CD14-positive monocyte (primary cell): ENCODE data around the gene RPL36AL. TPM values are rescaled to one million over a fixed set of nuclear protein-coding genes. Genes with fewer than 3 reads are reported as not detected.

Experiments used
- DNase-seq, 3 donors: peaks; one replicate each; pipeline ENCODE4 v3.0.0-alpha.2; 2011 to 2022
- H2AFZ ChIP-seq: 2 replicates; pipeline ENCODE4 v1.6.0; 2012; ENCODE audit warnings: mild to moderate bottlenecking, low read depth, low read length, inconsistent platforms; ENCODE audit not compliant: insufficient read depth, poor library complexity, severe bottlenecking
- H3K27ac ChIP-seq, 2 donors: 1 replicate in 1 of 2; 2 replicates in 1 of 2; pipeline ENCODE4 v1.5.1; 2012 to 2013; ENCODE audit warnings: low read length in 2 of 2, control low read depth in 1 of 2, inconsistent platforms in 1 of 2, low read depth in 1 of 2, mild to moderate bottlenecking in 1 of 2
- H3K27me3 ChIP-seq, 2 donors: one replicate each; pipeline versions ENCODE4 v1.6.0 to v1.6.1; 2011 to 2013; ENCODE audit warnings: low read length in 2 of 2; ENCODE audit not compliant: control insufficient read depth in 2 of 2, insufficient read depth in 2 of 2
- H3K36me3 ChIP-seq, 2 donors: replicated peaks in 1 of 2; 1 replicate in 1 of 2; 2 replicates in 1 of 2; pipeline versions ENCODE4 v1.5.1 to v1.6.1; 2012 to 2013; ENCODE audit warnings: low read length in 2 of 2, control low read depth in 1 of 2, inconsistent platforms in 1 of 2, mild to moderate bottlenecking in 1 of 2; ENCODE audit not compliant: insufficient read depth in 2 of 2, control insufficient read depth in 1 of 2
- H3K4me1 ChIP-seq, 2 donors: 1 replicate in 1 of 2; 2 replicates in 1 of 2; pipeline versions ENCODE4 v1.5.1 to v1.6.1; 2012 to 2013; ENCODE audit warnings: low read length in 2 of 2, control low read depth in 1 of 2, inconsistent platforms in 1 of 2, mild to moderate bottlenecking in 1 of 2, moderate library complexity in 1 of 2; ENCODE audit not compliant: insufficient read depth in 2 of 2, control insufficient read depth in 1 of 2
- H3K4me2 ChIP-seq: replicated peaks from 2 replicates; pipeline ENCODE3; 2012; ENCODE audit warnings: low read length, moderate library complexity, mild to moderate bottlenecking; ENCODE audit not compliant: poor library complexity, severe bottlenecking; ENCODE audit errors: extremely low read depth
- H3K4me3 ChIP-seq, 3 experiments: fragments of 200-600 bp in 1 of 3; sonication (generic) in 1 of 3; replicated peaks in 1 of 3; 1 replicate in 2 of 3; 2 replicates in 1 of 3; pipeline ENCODE4 v1.5.1; 2011 to 2013; ENCODE audit warnings: low read length in 3 of 3, mild to moderate bottlenecking in 3 of 3, control low read depth in 2 of 3, low read depth in 2 of 3, inconsistent platforms in 1 of 3, moderate library complexity in 1 of 3
- H3K79me2 ChIP-seq: 2 replicates; pipeline ENCODE4 v1.6.0; 2012; ENCODE audit warnings: mild to moderate bottlenecking, control low read depth, inconsistent platforms, low read length, moderate library complexity; ENCODE audit not compliant: insufficient read depth
- H3K9ac ChIP-seq: 2 replicates; pipeline ENCODE4 v1.6.0; 2017; ENCODE audit warnings: low read length, mild to moderate bottlenecking; ENCODE audit not compliant: insufficient read depth, poor library complexity, severe bottlenecking
- H3K9me3 ChIP-seq, 2 donors: replicated peaks in 1 of 2; 1 replicate in 1 of 2; 2 replicates in 1 of 2; pipeline versions ENCODE4 v1.5.1 to v1.6.1; 2012 to 2013; ENCODE audit warnings: low read length in 2 of 2, control low read depth in 1 of 2; ENCODE audit not compliant: control insufficient read depth in 1 of 2, insufficient read depth in 1 of 2
- H4K20me1 ChIP-seq: 2 replicates; pipeline ENCODE4 v1.6.0; 2012; ENCODE audit warnings: mild to moderate bottlenecking, low read length, control low read depth, moderate library complexity; ENCODE audit not compliant: insufficient read depth
- H3K27ac Mint-ChIP-seq, 7 donors: one replicate each; pipeline ENCODE4 v1.8.0; 2020; ENCODE audit warnings: mild to moderate bottlenecking in 7 of 7, mixed read lengths in 7 of 7, moderate library complexity in 6 of 7, inconsistent platforms in 2 of 7
- H3K27me3 Mint-ChIP-seq, 3 donors: one replicate each; pipeline ENCODE4 v1.8.0; 2021 to 2022; ENCODE audit warnings: low read depth in 3 of 3, mild to moderate bottlenecking in 3 of 3, mixed read lengths in 3 of 3, moderate library complexity in 3 of 3, inconsistent platforms in 1 of 3
- H3K36me3 Mint-ChIP-seq, 2 donors: one replicate each; pipeline ENCODE4 v1.8.0; 2020; ENCODE audit warnings: mixed read lengths in 2 of 2, inconsistent platforms in 1 of 2, mild to moderate bottlenecking in 1 of 2
- H3K4me1 Mint-ChIP-seq: one replicate; pipeline ENCODE4 v1.8.0; 2020; ENCODE audit warnings: mild to moderate bottlenecking, mixed read lengths
- H3K4me3 Mint-ChIP-seq, 2 donors: one replicate each; pipeline ENCODE4 v1.8.0; 2020; ENCODE audit warnings: mild to moderate bottlenecking in 2 of 2, mixed read lengths in 2 of 2, moderate library complexity in 1 of 2
- H3K9me3 Mint-ChIP-seq, 7 donors: one replicate each; pipeline ENCODE4 v1.8.0; 2020 to 2022; ENCODE audit warnings: mixed read lengths in 7 of 7, mild to moderate bottlenecking in 6 of 7, moderate library complexity in 6 of 7, inconsistent platforms in 2 of 7
- WGBS: methylation state at CpG from one replicate; pipeline ENCODE4 v1.1.5; 2013; ENCODE audit warnings: missing lambda C conversion rate; ENCODE audit not compliant: insufficient coverage; 5-methylcytosine and 5-hydroxymethylcytosine counted together
- intact Hi-C, 2 donors: fragments of 100-400 bp; cut with micrococcal nuclease; formaldehyde crosslinking; loops; one replicate each; pipeline versions ENCODE4 v1.15.0 to v1.15.1; 2023
- polyA plus RNA-seq, 3 donors: library from polyadenylated mRNA; depleted of rRNA in 1 of 3; unstranded in 2 of 3; stranded (reverse) in 1 of 3; fragments of 300-500 nt in 2 of 3; fragments of >200 nt in 1 of 3; fragmentation: Illumina TruSeq in 2 of 3; gene quantifications; 1 replicate in 2 of 3; 2 replicates in 1 of 3; pipeline ENCODE4 v1.2.3, GENCODE V29; 2012 to 2021
- TF ChIP-seq, protein P1 (sequence below): fragments of 200-600 bp; IDR thresholded peaks from one replicate; pipeline ENCODE4 v1.8.0; 2022; ENCODE audit warnings: antibody characterized with exemption, mild to moderate bottlenecking

Gene RPL36AL
- polyA plus RNA-seq, 3 donors, result 237 to 454 (median 408) TPM

DNA sequence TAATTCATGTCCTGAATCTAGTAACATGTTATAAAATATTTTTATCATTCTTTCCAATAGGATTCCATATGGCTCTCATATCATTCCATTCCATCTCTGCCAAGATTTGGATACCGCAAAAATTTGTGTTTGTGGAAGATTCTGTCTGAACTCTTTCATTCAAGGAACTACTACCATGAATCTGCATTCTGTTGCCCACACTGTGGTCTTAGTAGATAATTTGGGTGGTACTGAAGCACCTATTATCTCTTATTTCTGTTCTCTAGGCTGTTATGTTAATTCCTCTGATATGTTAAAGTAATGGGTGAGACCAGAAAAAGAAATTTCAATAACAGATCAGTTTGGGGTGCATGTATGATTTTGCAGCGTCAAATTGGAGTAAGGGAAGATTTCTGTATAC is 6.2 kb downstream of the RPL36AL start:
- H3K36me3 ChIP-seq, result peaks cover 13 to 51% of the 10 kb centered on the region in 2 donors
- H3K27ac ChIP-seq, result no peak overlapping the region
- Mint-ChIP-seq H3K36me3 (peaks cover 21 to 84% of the 10 kb centered on the region in 2 donors), H3K4me1 (peaks cover 14% of the 10 kb centered on the region), H3K27ac (peak overlapping the region in 1 of 7 donors; percentile 18), H3K4me3 (no peak overlapping the region), H3K9me3 (no peaks in the 10 kb centered on the region), H3K27me3 (no peaks in the 10 kb centered on the region)
- no peak overlapping the region for H3K4me2 ChIP-seq
- H3K4me3 ChIP-seq, result no peak overlapping the region
- WGBS, result no CpG with 5 or more reads among the region's 2 CpGs
- intact Hi-C loops, result no loop called here
- H4K20me1 ChIP-seq, result peaks cover 11% of the 10 kb centered on the region
- peaks cover 60% of the 10 kb centered on the region for H3K79me2 ChIP-seq
- H3K9me3 ChIP-seq, result no peaks in the 10 kb centered on the region
- H3K4me1 ChIP-seq, result peaks cover 1 to 7% of the 10 kb centered on the region in 2 donors
- H2AFZ ChIP-seq, result no peak overlapping the region
- H3K9ac ChIP-seq, result no peak overlapping the region
- no peak for DNase-seq
- no peaks in the 10 kb centered on the region for H3K27me3 ChIP-seq
- TF ChIP-seq, protein P1, sequence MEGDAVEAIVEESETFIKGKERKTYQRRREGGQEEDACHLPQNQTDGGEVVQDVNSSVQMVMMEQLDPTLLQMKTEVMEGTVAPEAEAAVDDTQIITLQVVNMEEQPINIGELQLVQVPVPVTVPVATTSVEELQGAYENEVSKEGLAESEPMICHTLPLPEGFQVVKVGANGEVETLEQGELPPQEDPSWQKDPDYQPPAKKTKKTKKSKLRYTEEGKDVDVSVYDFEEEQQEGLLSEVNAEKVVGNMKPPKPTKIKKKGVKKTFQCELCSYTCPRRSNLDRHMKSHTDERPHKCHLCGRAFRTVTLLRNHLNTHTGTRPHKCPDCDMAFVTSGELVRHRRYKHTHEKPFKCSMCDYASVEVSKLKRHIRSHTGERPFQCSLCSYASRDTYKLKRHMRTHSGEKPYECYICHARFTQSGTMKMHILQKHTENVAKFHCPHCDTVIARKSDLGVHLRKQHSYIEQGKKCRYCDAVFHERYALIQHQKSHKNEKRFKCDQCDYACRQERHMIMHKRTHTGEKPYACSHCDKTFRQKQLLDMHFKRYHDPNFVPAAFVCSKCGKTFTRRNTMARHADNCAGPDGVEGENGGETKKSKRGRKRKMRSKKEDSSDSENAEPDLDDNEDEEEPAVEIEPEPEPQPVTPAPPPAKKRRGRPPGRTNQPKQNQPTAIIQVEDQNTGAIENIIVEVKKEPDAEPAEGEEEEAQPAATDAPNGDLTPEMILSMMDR, result no peak

DNA sequence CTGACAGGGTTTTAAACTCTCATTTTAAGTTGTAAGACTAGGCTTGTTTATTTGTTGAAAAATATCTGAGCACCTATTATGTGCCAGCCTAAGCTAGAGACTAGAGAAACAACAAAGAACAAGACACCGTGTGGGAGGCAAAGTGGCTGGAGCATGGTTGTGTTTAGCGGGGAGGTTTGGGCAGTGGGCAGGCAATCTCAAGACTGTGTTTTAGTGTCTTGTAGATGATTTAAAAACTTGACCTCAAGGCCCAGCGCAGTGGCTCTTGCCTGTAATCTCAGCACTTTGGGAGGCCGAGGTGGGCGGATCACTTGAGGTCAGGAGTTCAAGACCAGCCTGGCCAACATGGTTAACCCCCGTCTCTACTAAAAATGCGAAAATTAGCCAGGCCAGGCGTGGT is 7.8 kb downstream of the RPL36AL start:
- H3K27ac Mint-ChIP-seq, result peak overlapping the region in 3 of 7 donors; percentile 43 to 77 (median 43)
- WGBS, result 100% methylated on average over 7 of the region's 8 CpGs
- TF ChIP-seq, protein P1, result no peak
- peaks cover 15 to 80% of the 10 kb centered on the region in 2 donors for H3K36me3 Mint-ChIP-seq
- peaks cover 4% of the 10 kb centered on the region for H3K4me1 Mint-ChIP-seq
- no peak overlapping the region for H3K4me3 ChIP-seq
- H3K9me3 ChIP-seq, result no peaks in the 10 kb centered on the region
- H4K20me1 ChIP-seq, result peaks cover 3% of the 10 kb centered on the region
- no peak overlapping the region for H2AFZ ChIP-seq
- intact Hi-C loops, result no loop called here
- H3K36me3 ChIP-seq, result peaks cover 9 to 48% of the 10 kb centered on the region in 2 donors
- H3K79me2 ChIP-seq, result peaks cover 56% of the 10 kb centered on the region
- H3K4me2 ChIP-seq, result no peak overlapping the region
- no peaks in the 10 kb centered on the region for H3K27me3 Mint-ChIP-seq
- H3K4me3 Mint-ChIP-seq, result no peak overlapping the region
- no peak overlapping the region for H3K9ac ChIP-seq
- no peak for DNase-seq
- no peaks in the 10 kb centered on the region for H3K4me1 ChIP-seq
- H3K9me3 Mint-ChIP-seq, result no peaks in the 10 kb centered on the region
- no peaks in the 10 kb centered on the region for H3K27me3 ChIP-seq
- H3K27ac ChIP-seq, result no peak overlapping the region
